B cell (primary cell): Measurements from ENCODE around the gene HLA-A. TPM values are rescaled to one million over a fixed set of nuclear protein-coding genes. Genes with fewer than 3 reads are reported as not detected.

Experiments used
- ATAC-seq: fragments of 200-7000 bp; cut with Tn5 transposase; one replicate; pipeline ENCODE4 v1.10.0; 2021; ENCODE audit warnings: low read depth, mild to moderate bottlenecking, moderate number of reproducible peaks, moderate library complexity
- CTCF ChIA-PET: fragments of 350-600 bp; sonication (Branson Sonifier 250); formaldehyde crosslinking; loops from one replicate; lab custom pipeline; 2021; ENCODE audit warnings: antibody characterized with exemption, inconsistent platforms; lab: Charles Lee
- POLR2A ChIA-PET: fragments of 350-600 bp; sonication (Branson Sonifier 250); formaldehyde crosslinking; loops from one replicate; lab custom pipeline; 2021; ENCODE audit warnings: antibody characterized with exemption; lab: Charles Lee
- DNase-seq: peaks from one replicate; pipeline ENCODE4 v3.0.0; 2013
- H2AFZ ChIP-seq: 2 replicates; pipeline ENCODE4 v1.6.1; 2012; ENCODE audit warnings: mild to moderate bottlenecking, low read depth, low read length; ENCODE audit not compliant: insufficient read depth, poor library complexity, severe bottlenecking
- H3K27ac ChIP-seq, 2 donors: 1 replicate in 1 of 2; 2 replicates in 1 of 2; pipeline ENCODE4 v1.5.1; 2012 to 2013; ENCODE audit warnings: low read length in 2 of 2, mild to moderate bottlenecking in 2 of 2, moderate library complexity in 1 of 2
- H3K27me3 ChIP-seq, 4 experiments: fragments of 200-600 bp in 1 of 4; sonication (generic) in 1 of 4; replicated peaks in 1 of 4; 1 replicate in 2 of 4; 2 replicates in 2 of 4; pipeline versions ENCODE4 v1.6.1 to v1.7.0; 2013 to 2016; ENCODE audit warnings: low read length in 3 of 4, mild to moderate bottlenecking in 2 of 4, mixed read lengths in 1 of 4, moderate library complexity in 1 of 4; ENCODE audit not compliant: insufficient read depth in 4 of 4, control insufficient read depth in 3 of 4; ENCODE audit errors: control extremely low read depth in 1 of 4
- H3K36me3 ChIP-seq, 2 experiments: replicated peaks in 1 of 2; 1 replicate in 1 of 2; 2 replicates in 1 of 2; pipeline versions ENCODE4 v1.6.1 to v1.7.1; 2013; ENCODE audit warnings: low read length in 1 of 2; ENCODE audit not compliant: insufficient read depth in 2 of 2, control insufficient read depth in 1 of 2; ENCODE audit errors: control extremely low read depth in 1 of 2, extremely low read depth in 1 of 2
- H3K4me1 ChIP-seq, 2 donors: fragments of 200-600 bp in 1 of 2; sonication (generic) in 1 of 2; 1 replicate in 1 of 2; 2 replicates in 1 of 2; pipeline versions ENCODE4 v1.5.1 to v1.6.1; 2013 to 2017; ENCODE audit warnings: low read length in 2 of 2; ENCODE audit not compliant: control insufficient read depth in 2 of 2, insufficient read depth in 2 of 2
- H3K4me2 ChIP-seq: replicated peaks from 2 replicates; pipeline ENCODE3; 2012; ENCODE audit warnings: mild to moderate bottlenecking, low read depth, low read length; ENCODE audit not compliant: poor library complexity, severe bottlenecking
- H3K4me3 ChIP-seq, 5 experiments: fragments of 200-600 bp in 1 of 5; sonication (generic) in 1 of 5; 1 replicate in 3 of 5; 2 replicates in 2 of 5; pipeline versions ENCODE4 v1.5.1 to v1.7.0; 2011 to 2016; ENCODE audit warnings: low read length in 4 of 5, mild to moderate bottlenecking in 4 of 5, low read depth in 2 of 5, control low read depth in 1 of 5, moderate library complexity in 1 of 5; ENCODE audit not compliant: insufficient read depth in 1 of 5; ENCODE audit errors: control extremely low read depth in 1 of 5, extremely low read depth in 1 of 5
- H3K79me2 ChIP-seq: fragments of 200-600 bp; sonication (generic); one replicate; pipeline ENCODE4 v1.6.0; 2016; ENCODE audit warnings: low read length; ENCODE audit not compliant: control insufficient read depth, insufficient read depth
- H3K9ac ChIP-seq: fragments of 200-600 bp; sonication (generic); 2 replicates; pipeline ENCODE4 v1.6.1; 2017; ENCODE audit warnings: mild to moderate bottlenecking, low read length, moderate library complexity
- H3K9me3 ChIP-seq, 3 donors: one replicate each; pipeline versions ENCODE4 v1.6.1 to v1.7.1; 2013; ENCODE audit warnings: low read length in 2 of 3; ENCODE audit not compliant: control insufficient read depth in 2 of 3, insufficient read depth in 1 of 3; ENCODE audit errors: control extremely low read depth in 1 of 3
- H4K20me1 ChIP-seq: 2 replicates; pipeline ENCODE4 v1.6.0; 2012; ENCODE audit warnings: mild to moderate bottlenecking, low read length; ENCODE audit not compliant: insufficient read depth, control insufficient read depth, poor library complexity, severe bottlenecking
- H3K27ac Mint-ChIP-seq: one replicate; pipeline ENCODE4 v1.8.0; 2021; ENCODE audit warnings: mixed read lengths
- H3K27me3 Mint-ChIP-seq: one replicate; pipeline ENCODE4 v1.8.0; 2021; ENCODE audit warnings: mixed read lengths
- H3K4me1 Mint-ChIP-seq: one replicate; pipeline ENCODE4 v1.8.0; 2021; ENCODE audit warnings: mixed read lengths
- H3K4me3 Mint-ChIP-seq: one replicate; pipeline ENCODE4 v1.8.0; 2021; ENCODE audit warnings: mixed read lengths
- H3K9me3 Mint-ChIP-seq: one replicate; pipeline ENCODE4 v1.8.0; 2022; ENCODE audit warnings: mixed read lengths; ENCODE audit not compliant: insufficient read depth
- CTCF ChIP-seq: fragments of 200-600 bp; IDR thresholded peaks from one replicate; pipeline ENCODE4 v1.8.0; 2022; ENCODE audit warnings: antibody characterized with exemption, mild to moderate bottlenecking
- EZH2 ChIP-seq: IDR thresholded peaks from 2 replicates; pipeline ENCODE4 v1.6.1; 2012; ENCODE audit warnings: borderline replicate concordance, low read depth, mild to moderate bottlenecking, moderate library complexity, low read length; ENCODE audit not compliant: insufficient read depth, poor library complexity, severe bottlenecking
- WGBS: methylation state at CpG from one replicate; pipeline ENCODE4 v1.1.5; 2013; ENCODE audit warnings: missing lambda C conversion rate; ENCODE audit not compliant: insufficient coverage; 5-methylcytosine and 5-hydroxymethylcytosine counted together
- intact Hi-C: fragments of 100-400 bp; cut with micrococcal nuclease; formaldehyde crosslinking; loops from one replicate; pipeline ENCODE4 v1.10.0; 2022
- polyA plus RNA-seq: library from polyadenylated mRNA; depleted of rRNA; stranded (reverse); fragments of >200 nt; gene quantifications from 2 replicates; pipeline ENCODE4 v1.2.3, GENCODE V29; 2012
- total RNA-seq, 2 donors: library from RNA; stranded (reverse); fragments of 120-200 nt in 1 of 2; gene quantifications; 1 replicate in 1 of 2; 2 replicates in 1 of 2; pipeline versions ENCODE4 v1.2.3 to v1.2.4, GENCODE V29; 2013 to 2022

HLA-A gene
- total and polyA plus RNA-seq, 2 donors (not counting 1 experiment from before 2014, with no cell fraction given) = 1,607 to 2,454 TPM

GRCh38 chr6:29990931-29991330, 48.6 kb downstream of the HLA-A start:
- DNase-seq (no peak), ATAC-seq (no peak)
- no peak overlapping the region for H3K9ac ChIP-seq
- POLR2A ChIA-PET = no interaction called here
- H3K27me3 ChIP-seq = peaks cover 0 to 4% (median 2%) of the 10 kb centered on the region in 4 experiments
- H3K79me2 ChIP-seq = no peaks in the 10 kb centered on the region
- H4K20me1 ChIP-seq = no peaks in the 10 kb centered on the region
- H3K27me3 Mint-ChIP-seq = peaks cover 13% of the 10 kb centered on the region
- CTCF ChIA-PET = no interaction called here
- H3K4me3 ChIP-seq = no peak overlapping the region
- no peak overlapping the region for H3K4me2 ChIP-seq
- no peaks in the 10 kb centered on the region for H3K9me3 ChIP-seq
- no peak overlapping the region for H3K27ac ChIP-seq
- no peaks in the 10 kb centered on the region for H3K4me1 ChIP-seq
- H2AFZ ChIP-seq = no peak overlapping the region
- intact Hi-C loops = no loop called here
- TF ChIP-seq CTCF (no peak), EZH2 (no peak)
- no peaks in the 10 kb centered on the region for H3K36me3 ChIP-seq
- H3K9me3 Mint-ChIP-seq = no peaks in the 10 kb centered on the region
- no peaks in the 10 kb centered on the region for H3K4me1 Mint-ChIP-seq
- no peak overlapping the region for H3K27ac Mint-ChIP-seq
- H3K4me3 Mint-ChIP-seq = no peak overlapping the region

- no peak overlapping the region for H2AFZ ChIP-seq
- TF ChIP-seq CTCF = no peak
- TF ChIP-seq EZH2 = no peak
- intact Hi-C loops = no loop called here
- no peaks in the 10 kb centered on the region for H3K4me1 ChIP-seq
- peaks cover 30% of the 10 kb centered on the region for H3K27me3 Mint-ChIP-seq
- H3K9me3 ChIP-seq = no peaks in the 10 kb centered on the region
- H3K4me1 Mint-ChIP-seq = no peaks in the 10 kb centered on the region
- H3K4me2 ChIP-seq = no peak overlapping the region
- H3K4me3 Mint-ChIP-seq = no peak overlapping the region
- no peak for ATAC-seq
- no peaks in the 10 kb centered on the region for H3K9me3 Mint-ChIP-seq
- no peaks in the 10 kb centered on the region for H4K20me1 ChIP-seq
- WGBS = 90% methylated on average over 2 of the region's 2 CpGs
- ChIA-PET POLR2A (no interaction called here), CTCF (no interaction called here)
- H3K27me3 ChIP-seq = peaks cover 0 to 14% (median 2%) of the 10 kb centered on the region in 4 experiments
- no peak for DNase-seq
- no peak overlapping the region for H3K4me3 ChIP-seq
- H3K27ac Mint-ChIP-seq = no peak overlapping the region
- H3K36me3 ChIP-seq = no peaks in the 10 kb centered on the region
- no peaks in the 10 kb centered on the region for H3K79me2 ChIP-seq
- no peak overlapping the region for H3K9ac ChIP-seq
- no peak overlapping the region for H3K27ac ChIP-seq
Observed at GRCh38 chr6:29992807-29993206, 50.5 kb downstream of the HLA-A start.
